ENCODE results near the gene HOXA9.

HOXA9 gene

DNA sequence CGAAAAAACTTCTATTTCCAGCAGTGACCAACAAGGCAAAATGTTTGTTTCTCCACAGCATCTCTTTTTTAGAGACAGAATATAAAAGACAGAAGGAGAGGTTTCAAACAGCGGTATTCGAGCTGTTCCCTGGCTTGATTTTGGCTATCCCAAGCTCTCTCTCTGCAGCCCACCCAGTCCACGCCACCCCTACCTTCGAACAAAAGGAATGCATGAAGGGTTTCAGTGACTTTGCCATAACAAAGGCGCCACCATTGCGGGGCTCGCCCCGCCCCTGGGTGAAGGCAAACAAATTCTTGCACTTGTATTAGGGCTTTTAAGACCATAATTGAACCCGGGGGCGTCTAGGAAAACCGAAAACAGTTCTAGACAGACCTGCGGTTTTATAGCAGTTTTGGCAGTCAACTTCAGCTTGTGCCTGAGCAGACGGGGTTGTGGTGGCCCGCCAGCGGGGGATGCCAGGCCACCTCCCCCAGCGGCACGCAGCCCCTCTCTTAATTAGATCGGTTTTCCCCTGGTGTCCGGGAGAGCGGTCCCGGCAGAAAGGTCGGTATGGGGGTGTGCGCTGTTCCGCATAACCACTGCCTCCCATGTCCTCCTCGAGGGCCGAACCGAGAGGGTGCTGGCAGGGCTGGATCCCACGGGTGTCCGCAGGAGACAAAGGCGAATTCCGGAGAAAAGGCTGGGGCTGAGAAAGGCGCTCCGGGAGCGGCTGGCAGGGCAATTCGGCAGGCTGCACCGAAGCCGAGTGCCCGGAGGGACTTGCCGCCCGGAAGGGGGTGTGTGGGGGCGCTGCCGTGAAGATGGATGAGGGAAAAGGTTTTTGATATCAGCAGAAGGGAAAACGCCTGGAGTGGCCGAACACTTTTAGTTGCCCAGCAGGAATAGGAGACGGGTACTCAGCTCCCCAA lies 22.4 kb upstream of the HOXA9 start:
- DNase-seq, result no peak

DNA sequence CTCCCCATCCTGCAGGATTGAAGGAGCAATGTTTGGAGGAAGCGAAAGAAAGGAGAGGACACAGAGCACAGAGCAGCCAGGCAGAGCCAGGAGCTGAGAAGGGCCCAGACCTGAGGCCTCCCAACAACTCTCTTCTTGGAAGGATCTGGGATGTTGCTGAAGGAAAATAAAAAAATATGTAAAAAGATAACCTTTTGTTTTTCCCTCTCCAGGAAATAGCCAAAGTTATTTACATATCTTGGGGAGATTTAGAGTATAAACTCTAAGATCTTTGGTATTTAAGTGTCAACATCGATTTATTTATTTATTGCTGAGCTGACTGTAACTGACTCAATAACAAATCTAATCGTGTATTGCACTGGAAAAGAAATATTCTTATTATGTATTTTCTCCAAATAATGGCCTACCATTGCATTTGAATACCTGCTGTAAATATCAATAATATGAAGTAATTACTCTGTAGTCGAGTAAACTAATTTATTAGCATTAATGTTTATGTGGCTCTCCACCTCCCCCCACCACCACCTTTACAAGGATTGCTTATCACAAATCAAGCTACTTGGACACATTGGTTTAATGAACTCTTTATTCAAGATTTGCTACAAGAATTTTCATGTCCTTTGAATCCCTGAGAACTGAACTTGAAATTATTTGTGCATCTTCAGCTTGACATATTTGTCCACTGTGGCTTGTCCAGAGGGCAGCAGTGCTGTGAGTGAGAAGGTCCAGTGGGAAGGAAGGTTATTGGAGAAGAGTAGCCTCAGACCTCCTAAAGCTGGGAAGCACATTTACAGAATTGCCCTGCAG lies 21.5 kb upstream of the HOXA9 start:
- DNase-seq, result no peak

DNA sequence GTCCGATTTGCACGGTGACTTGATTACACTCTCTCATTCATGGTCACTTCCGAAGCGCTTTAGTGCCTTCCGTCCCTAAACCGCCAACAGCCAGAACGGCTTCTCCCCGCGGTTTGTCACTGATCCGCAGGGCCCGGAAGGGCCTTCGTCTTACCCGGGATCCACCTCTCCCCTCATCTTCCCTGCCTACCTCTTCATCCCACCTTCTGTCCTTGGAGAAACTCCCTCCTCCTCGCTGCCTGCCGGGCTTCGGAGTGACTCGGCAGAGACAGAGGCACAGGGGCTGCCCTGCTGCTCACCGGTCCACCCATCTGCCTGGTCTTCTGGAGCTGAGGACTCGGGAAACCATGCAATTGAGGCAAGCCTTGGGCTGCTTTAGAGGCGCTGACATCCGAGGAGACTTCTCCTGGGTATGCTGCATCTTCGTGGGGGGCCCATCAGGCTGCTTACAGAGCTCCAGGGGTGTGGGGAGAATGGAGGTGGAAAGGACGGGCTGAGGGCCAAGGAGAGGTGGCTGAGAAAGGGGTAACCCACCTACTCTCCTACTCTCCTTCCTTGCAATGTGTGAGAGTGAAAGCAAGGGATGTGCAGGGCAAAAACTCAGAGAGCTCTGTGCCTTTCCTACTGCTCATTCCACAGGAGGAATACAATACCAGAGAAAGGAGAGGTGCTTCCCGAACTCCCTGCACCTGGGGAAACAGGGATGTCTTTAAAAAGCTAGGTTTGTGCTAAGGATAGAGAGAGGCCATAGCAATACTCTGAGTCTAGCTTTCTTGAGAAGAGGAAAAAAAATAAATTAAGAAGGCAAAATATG lies 20.7 kb upstream of the HOXA9 start:
- no peak for DNase-seq

DNA sequence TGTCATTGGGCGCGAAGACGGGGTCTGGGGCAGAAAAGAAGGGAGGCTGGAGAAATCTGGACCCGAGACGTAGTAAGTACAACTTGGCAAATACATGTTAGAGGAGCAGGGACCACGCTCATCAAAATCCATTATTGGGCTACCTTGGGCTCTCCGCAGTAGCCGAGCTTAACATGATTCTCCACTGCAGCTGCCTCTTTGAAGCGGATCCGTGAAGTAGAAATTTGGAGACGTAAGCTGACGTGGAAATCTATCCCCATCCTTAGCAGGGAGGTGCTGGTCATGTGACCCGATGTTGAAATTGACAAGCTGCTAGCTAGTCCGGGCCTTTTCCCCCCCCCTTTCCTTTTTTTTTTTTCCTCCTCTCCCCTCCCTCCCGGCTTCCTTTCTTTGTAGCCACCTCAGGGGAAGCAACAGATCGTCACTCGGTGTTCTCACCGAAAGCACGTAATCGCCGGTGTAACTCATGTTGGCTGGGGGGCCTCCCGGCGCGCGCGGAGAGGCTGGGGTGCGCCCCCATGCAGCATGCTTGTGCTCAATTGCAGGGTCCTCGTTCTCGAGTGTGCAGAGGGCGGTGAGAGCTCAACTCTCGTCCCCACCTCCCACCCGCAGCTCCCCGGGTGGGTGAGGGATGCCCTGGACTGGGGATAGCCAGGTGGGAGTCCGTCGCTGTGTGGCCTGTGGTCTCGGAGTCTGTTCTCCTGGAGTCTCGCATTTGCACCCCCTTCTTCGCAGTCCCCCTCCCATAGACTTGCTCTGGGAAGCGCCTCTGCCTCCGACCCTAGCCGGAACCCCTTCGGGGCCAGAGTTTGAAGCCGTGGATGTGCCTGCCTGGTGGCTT lies 19.9 kb upstream of the HOXA9 start, which contains the start of gene HOXA11:
TSS of gene HOXA11 (minus strand) at position 220 of the 841 bp plus-strand sequence. CDS start at position 132, 88 bp downstream.
- DNase-seq, result no peak

DNA sequence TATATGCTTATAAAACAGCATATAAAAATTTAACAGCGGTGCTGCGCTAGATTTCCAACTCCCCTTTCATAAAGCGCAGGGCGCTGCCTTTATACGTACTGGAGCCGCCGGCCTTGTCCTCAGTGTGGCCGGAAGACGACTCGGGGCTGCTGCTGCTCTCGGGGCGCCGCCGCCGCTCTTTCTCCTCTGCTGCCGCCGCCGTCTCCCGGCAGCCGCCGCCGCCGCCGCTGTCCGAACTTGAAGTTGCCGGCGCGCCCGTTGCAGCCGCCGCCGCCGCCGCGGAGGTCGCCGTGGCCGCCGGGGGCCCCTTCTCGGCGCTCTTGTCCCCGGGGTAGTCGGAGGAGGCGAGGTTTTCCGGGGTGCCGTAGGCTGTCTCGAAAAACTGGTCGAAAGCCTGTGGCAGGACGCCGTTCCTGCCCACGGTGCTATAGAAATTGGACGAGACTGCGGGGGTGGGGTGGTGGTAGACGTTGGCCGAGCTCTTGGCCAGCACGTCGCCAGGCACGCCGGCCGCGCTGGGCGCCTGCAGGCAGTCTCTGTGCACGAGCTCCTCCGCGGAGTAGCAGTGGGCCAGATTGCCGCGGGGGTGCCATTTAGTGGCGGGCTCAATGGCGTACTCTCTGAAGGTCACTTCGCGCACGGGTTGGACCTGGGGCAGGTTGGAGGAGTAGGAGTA lies 19.1 kb upstream of the HOXA9 start:
- no peak for DNase-seq

DNA sequence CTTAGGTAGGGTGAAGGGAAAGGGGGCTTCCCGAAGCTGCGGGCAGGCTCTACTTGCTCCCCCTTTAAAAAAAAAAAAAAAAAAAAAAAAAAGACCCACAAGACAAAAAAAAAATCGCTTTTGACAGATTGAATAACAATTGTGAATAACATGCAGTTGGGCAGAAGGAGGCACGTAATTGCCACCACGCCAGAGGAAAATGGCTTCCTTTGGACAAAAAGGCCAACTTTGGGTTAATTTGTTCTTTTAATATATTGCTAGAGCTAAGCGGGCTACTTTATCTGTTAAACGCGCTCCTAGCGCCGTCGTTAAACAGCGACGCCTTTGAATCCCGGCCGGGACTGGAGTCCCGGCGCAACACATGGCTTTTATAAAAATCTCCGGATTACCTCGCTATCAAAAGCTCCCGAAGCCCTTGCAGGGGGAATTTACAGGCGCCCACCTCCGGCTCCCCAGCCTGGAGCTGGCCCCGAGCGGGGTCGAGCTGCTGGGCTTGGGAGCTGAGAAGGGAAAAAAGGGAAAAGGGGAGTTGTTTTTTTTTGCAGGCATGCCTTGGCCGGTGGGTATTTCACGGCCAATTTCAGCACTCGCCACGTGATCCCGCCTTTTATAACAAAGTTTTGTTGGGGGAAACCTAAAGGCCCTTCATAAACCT lies 18.5 kb upstream of the HOXA9 start:
- DNase-seq, result no peak

DNA sequence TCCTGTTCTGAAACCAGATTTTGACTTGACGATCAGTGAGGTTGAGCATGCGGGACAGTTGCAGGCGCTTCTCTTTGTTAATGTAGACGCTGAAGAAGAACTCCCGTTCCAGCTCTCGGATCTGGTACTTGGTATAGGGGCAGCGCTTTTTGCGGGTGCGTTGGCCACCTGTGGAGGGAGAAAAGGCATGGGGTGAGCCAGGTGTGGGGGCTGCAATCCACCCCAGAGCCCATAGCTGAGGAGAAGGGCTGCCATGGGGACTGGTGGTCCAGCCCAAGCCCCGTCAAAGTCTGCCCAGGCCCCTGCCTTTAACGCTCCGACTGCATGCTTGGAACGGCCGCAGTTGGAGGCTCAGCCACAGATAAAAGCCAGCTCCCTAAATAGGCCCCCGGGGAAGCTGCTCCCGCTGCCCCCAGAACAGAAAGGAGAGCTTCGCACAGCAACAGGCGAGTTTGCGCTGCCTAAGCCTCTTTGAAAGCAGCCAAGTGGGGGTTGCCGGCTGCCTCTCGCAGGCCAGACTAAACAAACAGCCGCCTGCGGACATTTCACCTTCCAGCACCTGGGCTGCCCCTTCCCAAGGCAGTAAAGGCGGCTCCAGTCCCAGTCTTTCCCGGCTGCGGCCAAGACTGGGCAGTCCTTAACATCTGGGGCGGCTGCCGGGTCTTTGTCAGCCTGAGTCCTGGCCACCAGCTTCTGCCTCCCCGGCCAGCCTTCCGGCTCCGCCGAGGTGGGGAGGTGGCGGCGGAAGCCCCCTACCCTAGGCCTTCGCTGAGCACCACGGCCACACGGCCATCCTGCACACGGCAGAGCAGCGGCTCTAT lies 17.7 kb upstream of the HOXA9 start:
- no peak for DNase-seq

DNA sequence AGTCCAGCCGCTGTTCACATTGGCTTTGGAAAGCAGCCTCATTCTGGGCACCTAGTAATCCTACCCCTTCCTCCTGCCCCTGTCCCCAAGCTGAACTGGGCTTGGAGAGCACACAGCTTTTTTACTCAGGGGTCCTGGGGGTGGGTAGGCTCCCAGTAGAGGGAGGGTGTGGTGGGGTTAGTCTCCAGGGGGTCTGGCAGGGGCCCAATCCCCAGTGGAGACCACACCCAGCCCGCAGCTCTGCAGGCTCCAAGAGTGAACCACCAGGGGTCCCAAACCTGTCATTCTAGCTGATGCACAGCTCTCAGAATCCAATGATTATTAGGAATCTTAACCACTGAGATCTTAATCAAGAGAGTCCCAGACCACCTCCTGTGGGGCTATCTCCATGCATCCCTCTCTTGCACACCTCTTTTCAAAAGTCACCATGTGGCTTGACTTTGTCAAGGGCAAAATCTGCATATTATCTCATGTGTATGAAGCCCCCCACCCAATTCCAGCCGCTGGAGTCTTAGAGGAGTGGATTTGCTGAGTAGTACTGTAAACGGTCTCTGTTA lies 17.0 kb upstream of the HOXA9 start:
- no peak for DNase-seq

DNA sequence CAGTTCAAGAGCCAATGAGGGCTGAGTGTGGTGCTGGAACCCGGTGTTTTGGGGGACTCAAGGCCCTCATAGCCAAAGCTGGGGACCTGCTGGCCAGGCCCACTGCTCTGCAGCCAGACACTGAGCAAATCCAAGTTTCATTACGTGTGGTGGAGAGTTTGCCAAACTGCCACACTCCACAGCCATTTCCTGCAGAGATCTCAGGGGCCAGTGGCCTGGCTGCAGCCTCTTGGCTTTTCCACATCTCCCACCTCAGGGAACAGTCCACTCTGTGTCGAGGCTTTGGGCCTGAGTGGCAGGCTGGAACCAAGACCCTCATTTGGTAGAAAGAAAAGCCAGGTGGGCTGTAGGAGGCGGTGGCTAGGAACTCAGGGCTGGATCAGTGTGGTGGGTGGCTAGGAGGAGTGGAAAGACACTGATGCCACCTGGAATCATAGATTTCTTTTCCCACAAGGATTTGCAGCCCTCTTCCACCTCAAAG lies 16.5 kb upstream of the HOXA9 start:
- no peak for DNase-seq

DNA sequence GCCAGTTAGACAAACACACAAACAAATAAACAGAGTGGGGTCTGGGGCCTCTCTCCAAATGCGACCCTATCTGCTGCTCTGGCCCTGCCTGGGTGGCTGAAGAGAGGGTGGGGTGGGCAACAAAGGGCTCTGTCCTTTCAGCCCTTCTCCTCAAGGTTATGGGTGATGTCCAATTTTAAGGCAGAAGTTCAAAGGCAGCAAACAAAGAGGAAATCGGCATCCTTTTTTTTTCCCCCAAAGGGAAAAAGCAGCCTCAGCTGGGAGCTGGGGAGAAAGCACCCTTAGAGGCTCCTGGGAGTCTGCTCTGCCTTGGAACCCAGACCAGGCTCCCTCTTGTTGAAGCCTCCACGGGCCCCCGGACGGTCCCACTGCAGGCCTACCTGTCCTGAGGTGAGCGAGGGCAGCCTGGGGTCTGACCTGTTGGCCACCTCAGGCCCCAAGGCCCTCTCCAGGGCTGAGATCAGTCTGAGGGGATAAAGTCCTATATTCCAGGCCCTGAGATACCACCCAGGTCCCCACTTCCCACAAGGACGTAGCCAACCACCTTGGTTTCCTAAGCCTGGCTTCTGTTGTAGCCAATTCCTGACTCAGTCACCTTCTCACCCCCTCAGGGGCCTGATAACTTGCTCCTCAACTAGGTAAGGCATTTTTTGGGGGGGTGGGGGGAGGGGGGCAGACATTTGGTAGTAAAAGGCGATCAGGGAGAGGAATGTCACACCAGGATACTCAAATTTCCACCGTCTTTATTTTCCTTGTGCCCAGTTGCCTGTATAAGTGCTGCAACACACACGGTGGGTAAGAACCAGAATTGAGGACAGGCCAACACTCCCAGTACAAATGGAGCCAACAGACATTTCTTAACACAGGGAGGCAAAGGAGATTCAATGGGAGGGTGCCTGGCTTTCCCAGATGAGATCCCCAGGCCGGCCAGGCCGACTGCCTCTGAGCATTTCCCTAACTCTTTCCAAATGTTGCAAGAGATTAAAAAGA lies 15.4 kb upstream of the HOXA9 start:
- DNase-seq, result no peak

DNA sequence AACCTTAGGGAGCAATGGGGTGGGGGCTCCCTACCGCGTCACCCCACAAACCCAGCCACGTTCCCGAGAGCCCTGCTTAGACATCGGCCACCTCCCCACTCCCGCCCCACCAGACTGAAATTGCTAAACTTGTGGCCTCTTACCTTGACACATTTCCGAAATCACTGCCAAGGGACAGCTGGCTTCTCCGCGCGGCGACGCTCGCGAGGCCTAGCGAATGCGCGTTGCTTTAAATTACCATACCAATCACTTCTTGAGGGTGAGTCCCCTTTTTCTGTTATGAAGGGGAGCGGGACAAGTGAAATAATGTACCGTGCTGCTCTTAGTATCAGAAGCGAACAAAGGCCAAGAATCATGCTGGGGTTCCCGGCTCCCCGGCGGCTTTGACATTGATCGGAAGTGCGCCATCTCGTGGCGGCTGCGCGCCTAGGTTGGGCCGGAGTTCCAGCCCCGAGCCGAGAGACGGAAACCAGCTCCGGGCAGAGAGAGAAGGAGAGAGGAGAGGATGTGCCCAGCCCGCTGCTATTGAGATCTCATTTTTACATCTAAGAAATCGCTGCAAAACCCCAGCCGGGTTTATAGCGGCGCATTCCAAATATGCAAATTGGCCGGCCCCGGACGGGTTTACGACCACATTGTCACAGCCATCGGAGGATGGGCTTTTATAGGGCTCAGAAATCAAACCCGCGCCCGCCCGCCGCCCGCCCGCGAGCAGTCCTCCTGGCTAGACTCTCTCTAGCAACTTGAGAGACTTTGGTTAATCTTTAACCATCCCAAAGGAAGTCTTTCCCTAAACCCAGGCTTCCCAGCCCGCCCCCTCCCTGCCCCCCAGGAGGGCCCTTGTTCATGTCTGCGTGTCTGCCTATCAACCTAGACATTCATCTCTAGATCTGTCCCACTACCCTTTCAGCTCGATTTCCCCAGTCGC lies 14.4 kb upstream of the HOXA9 start:
- DNase-seq, result no peak

DNA sequence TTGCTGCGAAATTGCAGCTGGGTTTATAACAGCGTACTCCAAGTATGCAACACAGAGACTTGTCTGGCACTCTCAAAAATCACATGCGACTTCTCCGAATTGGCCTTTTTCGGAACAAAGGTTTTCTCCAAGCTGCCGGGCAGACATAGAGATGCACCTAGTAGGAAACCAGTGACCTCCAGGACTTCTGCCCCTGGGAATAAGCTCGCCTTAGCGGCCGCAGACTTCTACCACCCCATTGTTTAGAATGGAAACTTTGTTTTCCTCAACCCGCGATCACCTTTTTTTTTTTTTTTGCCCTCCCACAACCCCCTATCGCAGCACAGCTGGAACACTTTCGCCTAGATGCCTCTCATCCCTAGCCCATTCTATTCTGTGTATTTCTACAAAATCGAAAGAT lies 13.7 kb upstream of the HOXA9 start:
- no peak for DNase-seq

DNA sequence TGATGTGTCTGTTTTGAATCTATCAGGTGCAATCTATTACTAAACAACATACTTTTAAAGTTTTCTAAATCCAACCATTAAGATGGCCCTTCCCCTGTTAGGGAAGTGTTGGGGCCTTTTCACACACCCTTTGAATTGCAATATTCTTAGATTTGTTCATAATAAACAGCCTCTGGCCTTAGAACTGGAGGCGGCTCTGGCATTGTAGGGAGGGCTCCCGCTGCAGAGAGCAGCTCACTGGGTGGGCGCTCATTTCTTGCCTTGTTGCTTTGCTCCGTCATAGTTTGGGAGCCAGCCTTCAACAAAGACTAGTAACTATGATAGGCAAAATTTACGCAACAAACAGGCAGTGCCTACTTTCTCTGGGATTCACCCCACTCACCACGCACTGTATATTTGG lies 13.0 kb upstream of the HOXA9 start:
- no peak for DNase-seq

DNA sequence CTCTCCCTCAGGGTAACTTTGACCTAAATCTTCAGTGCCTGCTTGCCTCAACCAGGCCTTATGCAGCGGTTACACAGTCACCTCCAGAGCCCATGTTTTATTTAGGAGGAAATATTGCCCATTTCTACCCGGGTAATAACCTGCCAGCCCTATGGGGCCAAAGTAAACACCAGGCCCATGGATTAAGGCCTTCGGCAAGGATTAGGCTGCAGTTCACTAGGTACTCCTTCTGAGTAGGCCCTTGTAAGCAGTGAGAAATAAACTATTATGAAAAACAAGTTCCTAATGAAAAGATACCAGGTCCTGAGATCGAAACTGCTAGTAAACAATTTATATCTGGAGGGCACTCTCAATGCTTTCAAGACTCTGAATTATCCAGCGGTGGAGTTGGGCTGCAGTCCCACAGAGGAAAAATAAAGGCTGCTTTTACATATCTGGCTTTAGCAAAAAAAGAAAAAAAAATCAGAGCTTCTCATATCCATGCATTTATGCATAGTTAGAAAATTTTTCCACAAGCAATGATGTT lies 12.5 kb upstream of the HOXA9 start:
- DNase-seq, result no peak

DNA sequence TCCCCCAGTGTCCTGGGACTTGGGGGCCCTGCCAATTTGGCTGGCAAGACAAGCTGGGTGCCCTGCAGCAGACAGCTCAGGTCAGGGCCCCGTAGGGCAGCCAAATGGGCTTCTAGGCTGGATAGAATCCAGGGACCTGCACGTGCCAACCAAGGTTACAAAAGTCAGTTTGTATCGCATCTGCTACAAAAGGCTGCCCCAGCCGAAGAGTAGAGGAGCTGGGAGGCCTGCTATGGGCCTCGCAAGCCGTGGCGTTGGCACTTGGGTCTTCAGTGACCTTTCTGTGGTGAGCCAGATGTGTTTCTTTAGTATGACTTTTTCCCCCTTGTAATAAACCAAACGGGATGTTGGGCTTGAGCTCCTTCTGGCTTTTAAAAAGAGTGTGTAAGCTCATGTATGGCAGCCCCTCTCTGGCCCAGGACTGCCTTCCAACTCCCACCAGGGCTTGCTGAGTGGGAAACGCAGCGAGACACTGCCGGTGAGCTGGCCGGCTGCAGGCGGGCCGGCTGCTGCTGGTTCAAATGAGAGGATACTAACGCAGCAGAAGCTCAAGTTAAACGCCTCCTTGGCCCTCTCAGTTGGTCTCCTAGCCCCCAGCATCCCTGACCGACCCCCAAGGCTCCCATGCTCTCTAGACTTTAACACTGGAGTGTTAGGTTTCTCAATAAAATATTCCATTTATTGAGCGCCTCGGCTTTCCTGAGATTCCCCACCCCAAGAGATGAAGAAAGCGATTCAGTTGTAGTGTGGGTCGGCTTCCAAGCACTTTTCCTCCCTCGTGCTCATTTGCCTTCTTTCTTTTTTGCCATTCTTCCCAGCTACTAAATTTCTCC lies 11.8 kb upstream of the HOXA9 start:
- DNase-seq, result no peak

DNA sequence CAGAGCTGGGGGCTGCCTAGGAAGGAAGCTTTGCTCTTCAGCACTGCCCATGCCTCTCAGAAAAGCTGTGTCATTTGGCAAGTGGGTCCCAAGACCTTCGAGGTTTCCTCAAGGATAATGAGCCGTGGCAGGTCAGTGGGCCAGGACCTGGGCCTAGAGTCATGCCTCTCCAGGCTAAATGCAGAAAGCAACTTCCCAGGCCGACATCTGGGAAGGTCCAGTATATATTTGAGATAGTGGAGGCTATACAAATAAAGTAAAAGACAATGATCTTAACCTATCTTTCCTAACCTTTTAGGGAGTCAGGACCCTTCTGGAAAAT lies 11.1 kb upstream of the HOXA9 start:
- no peak for DNase-seq
